NCI-H2107 treated with DMSO at 0.1 percent for 48 hours (cell line): Measurements from ENCODE around the gene SLC25A11.

Experiments
- DNase-seq: peaks from one replicate; lab custom pipeline; 2025; ENCODE audit not compliant: unreplicated experiment; lab: John Stamatoyannopoulos, UW

The SLC25A11 gene

DNA sequence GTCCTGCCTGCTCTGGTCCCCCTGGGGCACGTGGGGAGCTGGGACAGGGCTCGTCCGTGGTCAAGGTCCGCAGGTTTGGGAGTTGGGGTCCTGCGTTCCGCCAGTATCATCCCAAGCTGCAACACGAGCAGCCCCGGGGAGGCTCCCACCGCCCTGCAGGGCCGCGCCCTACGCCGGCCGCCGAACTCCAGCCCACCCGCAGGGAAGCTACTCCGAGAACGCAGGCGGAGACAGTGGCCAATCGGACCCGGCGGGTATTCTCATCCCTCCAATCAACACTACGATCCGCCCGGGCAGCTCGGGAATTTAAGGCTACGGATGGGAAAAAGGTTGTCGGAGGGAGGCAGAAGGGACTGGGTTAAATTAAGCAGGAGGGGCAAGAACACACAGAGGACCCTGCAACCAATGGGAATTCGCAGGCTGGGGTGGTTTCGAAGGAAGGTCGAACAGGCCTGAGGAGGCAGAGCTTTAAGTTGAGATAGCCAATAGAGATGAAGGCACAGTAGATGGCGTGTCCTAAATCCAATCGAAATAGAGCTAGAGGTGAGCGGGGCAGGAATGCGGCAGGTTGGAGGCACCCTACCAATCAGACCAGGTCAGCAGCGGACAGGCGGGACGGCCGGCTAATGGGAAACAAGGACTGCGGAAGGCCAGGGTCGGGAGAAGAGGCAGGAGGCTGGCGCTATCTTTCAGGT, 27.1 kb upstream of the SLC25A11 start:
- DNase-seq, result peak; percentile 97

DNA sequence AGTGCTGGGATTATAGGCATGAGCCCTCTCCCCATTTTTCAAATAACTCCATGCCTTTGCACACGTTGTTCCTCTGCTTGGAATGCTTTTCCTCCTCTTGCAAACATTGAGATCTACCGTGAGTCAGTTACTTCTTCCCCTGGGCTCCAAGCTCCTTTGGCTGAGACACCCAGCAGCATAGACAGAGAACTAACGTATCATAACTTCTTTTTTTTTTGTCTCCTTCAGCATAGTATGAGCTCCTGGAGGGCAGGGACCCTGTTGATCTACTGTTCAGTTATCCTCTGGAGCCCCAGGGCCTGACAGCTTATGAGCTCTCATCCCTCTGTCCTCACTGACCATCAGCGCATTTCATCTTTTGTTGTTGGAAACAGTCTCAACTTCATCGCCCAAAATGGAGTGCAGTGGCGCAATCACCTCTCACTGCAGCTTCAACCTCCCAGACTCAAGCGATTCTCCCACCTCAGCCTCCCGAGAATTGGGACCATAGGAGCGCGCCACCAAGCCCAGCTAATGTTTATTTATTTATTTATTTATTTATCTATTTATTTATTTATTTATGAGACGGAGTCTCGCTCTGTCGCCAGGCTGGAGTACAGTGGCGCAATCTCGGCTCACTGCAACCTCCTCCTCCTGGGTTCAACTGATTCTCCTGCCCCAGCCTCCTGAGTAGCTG, 25.6 kb upstream of the SLC25A11 start:
- no peak for DNase-seq

DNA sequence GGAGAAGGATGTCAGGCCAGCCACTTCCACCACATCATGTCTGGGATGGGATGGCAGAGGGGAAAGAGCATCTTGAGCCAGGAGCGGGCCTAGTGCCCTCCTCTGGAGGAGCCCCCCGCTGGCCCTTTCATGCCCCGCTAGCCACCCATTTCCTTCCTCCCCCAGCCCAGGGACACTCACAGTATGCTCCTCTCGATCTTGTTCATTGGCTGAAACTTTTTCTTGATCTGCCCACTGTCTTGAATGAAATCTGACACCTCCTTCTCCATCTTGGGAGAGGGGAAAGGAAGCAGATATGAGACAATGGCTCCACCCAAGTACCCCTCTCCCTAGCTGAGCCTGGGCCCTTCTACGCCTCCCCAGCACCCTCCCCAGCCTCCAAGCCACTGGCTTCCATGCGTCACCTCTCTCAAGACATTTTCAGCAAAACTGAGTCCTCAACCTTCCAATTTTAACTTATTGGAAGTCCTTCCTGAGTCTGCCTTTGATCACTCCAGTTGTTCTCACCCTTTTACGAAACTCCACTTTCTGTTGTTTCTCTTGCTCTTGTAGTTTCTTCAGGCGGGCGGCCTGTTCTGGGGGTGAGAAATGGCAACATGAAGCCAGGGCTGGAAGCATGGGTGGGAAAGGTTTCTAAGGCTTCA, 20.6 kb upstream of the SLC25A11 start:
- no peak for DNase-seq

DNA sequence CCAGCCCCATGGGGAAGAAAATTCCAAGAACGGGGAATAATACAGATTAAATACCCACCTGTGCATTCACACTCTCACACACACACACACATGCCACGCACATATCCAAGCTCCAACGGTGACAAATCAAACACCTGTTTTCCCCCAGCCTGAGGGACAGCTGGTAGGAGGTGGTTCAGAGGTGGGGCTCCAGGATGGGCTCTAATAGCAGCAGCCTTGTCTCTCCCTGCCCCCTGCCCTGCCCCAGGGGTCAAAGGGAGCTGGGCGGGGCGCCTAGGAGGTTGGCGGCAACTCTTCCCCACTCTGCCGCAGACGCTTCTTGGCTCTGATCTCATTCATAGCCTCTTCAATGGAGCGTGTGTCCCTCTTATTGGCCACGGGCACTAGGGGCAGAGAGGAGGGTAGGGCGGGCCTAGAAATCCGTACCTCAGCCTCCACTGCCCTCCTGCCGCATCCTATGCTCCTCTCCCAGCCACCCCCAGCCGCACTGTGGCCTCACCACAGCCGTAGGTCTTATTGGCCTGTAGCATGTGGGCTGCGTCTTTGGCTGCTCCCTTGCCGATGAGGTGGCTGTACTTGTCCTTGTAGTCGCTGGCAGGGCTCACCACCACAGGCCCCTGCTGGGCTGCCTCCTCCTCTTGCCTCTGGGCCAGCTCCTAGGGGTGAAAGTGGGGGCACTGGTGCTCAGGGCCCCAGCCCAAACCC, 19.6 kb upstream of the SLC25A11 start:
- no peak for DNase-seq

DNA sequence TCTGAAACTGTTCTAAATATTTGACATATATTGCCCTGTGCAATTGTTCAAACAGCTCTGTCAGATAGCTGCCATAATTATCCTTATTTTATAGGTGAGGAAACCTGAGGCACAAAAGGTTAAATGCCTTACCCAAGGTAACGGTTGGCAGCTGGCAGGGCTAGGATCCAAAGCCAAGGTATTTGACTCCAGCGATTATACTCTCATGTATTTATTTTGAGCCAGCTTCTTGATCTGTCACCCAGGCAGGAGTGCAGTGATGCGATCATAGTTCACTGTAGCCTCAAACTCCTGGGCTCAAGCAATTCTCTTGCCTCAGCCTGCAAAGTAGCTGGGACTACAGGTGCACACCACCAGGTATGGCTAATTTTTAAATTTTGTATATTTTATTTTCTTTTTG, 18.3 kb upstream of the SLC25A11 start:
- DNase-seq, result peak; percentile 7

DNA sequence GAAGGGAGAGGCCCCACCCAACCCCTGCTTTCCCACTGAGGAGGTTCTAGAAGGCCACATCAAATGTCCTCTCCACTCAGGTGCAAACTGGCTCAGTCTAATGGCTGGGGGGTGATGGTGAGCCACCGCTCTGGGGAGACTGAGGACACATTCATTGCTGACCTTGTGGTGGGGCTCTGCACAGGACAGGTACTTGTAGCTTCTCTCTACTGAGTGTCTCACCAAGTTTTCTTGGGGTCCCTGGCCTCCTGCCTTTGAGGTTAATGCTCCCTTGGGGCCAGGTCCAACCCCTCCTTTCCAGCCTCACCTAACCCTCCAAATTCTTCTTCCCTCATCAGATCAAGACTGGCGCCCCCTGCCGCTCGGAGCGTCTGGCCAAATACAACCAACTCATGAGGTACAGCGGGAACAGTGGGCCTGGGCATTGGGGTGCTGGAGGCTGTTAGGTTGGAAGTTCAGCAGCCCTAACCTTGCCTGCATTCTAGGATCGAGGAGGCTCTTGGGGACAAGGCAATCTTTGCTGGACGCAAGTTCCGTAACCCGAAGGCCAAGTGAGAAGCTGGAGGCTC, 16.7 kb upstream of the SLC25A11 start:
- DNase-seq, result no peak

DNA sequence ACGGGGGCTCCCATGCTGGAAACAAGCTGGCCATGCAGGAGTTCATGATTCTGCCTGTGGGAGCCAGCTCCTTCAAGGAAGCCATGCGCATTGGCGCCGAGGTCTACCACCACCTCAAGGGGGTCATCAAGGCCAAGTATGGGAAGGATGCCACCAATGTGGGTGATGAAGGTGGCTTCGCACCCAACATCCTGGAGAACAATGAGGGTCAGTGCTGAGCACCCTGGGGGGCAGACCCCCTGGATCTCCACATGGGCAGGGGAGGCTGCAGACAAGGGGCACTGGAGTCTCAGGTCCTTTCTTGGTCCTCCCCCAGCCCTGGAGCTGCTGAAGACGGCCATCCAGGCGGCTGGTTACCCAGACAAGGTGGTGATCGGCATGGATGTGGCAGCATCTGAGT, 15.2 kb upstream of the SLC25A11 start:
- DNase-seq, result no peak

DNA sequence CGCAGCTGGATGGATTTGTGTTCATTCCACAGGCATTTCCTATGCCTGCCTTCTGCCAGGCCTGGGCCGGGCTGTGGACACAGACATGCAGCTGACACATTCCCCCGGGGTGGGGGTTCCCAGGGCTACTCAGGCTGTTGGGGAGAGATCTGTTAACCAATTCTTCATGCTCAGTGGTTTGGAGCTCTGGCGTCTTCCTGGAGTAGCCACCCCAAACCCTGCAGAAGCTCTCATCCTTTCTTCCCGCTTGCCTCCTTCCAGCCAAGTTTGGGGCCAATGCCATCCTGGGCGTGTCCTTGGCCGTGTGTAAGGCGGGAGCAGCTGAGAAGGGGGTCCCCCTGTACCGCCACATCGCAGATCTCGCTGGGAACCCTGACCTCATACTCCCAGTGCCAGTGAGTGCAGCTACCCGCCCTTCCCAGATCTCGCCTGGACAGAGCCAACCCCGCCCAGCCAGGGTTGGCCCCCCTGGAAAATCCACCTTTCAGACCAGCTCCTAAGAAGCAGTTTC, 13.7 kb upstream of the SLC25A11 start:
- DNase-seq, result no peak

DNA sequence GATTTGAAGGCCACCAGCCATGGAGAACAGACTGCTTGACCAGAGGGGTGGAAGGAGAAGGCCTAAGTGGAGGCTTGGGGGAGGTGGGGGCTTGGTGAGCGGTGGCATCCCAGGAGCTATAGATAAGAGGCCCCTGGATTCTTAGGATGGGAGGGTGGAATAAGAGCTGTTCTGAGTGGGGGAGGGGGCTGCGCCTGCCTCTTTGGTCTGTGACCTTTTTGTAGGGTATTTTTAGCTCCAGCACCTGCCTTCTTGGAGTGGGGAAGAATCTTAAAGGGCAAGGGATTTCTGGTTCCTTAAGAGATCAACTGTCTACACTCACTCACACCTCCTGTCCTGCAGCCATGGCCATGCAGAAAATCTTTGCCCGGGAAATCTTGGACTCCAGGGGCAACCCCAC, 11.6 kb upstream of the SLC25A11 start:
- DNase-seq, result no peak

DNA sequence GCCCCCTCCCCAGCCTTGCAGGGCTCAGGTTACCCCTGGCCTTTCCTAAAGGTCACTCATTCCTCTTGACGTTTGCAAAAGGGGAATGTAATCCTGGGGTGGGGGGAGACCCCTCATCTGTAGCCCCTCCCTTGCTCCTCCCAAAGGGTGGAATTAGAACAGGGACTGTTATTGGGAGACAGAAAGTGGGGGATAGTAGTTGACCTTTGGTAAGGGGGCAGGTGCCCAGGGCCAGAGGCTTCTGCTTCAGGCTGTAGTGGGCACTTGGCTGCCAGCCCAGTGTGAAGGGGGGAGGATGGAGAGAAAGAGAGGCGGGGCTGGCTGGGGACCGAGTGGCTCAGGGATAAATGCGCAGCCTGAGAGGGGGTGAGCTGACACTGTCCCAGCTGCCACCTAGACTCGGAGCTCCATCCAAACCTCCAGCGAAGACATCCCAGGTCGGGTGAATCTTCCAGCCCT, 10.9 kb upstream of the SLC25A11 start, which contains the start of gene ENO3:
ENO3 (plus strand) TSS at position 374 of the 459 bp plus-strand sequence. CDS start 711 bp downstream, outside the sequence.
- DNase-seq, result no peak

DNA sequence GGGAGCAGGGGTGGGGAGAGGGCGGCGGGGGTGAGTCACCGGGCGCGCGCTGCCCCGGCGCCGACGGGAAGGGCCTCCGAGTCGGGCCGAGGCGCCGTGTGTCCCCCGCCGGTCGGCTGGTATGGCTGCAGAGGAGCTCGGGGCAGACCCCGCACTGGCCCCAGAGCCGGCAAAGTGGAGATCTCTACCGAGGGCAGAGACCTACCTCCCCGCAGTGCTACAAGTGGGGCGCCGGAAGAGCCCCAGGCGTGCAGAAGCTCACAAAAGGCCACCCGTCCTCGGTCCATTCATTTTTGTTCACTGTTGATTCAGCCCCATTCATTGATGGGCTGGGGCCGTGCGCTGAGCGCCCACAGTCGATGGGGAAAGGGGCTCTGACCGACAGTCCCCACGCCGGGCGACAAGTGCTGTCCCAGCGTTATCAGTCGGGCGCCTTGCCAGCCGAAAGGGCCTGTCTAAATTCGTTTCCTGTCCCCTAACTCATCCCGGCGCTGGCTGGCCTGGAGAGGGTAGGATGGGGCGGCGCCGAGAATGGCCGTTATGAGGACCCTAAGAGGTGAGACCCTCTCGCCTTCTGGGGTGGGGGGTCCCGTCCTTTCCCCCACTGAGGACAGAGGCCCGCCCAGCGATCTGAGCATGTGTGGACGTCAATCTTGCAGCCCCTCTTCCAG, 10.4 kb upstream of the SLC25A11 start:
- DNase-seq, result no peak

DNA sequence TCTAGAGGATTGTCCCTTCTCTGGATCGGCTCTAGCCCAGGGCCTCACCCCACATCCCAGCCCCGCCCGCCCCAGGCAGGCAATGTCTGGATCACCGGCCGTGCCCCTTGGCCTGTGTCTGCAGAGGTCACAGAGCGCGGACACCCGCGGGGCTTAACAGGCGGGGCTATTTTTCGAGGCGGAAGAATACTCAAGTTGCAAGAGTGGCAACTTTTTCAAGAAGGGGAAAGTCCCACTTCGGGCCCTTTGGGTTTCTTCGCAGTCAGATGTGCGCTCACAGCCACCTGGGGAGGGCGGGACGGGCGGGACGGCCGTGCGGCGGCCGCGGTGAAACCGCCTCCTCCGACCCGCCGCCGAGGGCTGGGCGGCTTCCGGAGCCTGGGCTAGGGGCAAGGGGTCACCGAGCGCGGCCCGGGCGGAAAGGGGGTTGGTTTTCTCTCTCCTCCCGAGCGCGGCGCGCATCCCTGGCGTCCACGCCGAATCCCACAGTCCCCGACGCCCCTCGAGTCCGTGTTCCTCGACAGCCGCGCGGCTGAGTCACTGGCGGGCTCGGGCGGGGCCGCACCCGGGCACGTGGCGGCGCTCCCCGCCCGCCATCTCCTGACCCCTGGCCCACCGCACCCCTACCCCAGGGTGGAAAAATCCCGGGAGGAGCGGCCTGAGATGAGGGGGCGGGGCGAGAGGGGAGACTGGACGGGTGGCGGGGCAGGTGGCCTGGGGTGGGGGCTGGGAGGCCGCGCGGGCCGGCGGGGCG, 9.7 kb upstream of the SLC25A11 start:
- no peak for DNase-seq

DNA sequence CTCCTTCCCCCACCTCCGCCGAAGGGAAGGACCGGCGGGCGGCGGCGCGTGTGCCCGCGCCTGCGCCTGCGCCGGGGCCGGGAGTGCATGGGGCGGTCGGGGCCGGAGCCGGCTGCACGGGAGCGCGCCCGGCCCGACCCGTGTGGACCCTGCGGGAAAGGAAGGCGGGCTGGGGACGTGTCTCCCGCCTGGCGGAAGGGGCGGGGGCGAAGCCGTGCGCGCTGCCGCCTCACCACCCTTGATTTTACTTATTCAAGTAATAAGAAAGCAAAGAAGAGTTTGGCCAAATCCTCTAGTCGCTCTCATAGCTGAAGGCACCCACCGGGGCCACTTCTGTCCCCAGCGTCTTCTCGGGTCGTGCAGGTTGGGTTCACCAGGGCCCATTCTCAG, 9.1 kb upstream of the SLC25A11 start:
- no peak for DNase-seq

DNA sequence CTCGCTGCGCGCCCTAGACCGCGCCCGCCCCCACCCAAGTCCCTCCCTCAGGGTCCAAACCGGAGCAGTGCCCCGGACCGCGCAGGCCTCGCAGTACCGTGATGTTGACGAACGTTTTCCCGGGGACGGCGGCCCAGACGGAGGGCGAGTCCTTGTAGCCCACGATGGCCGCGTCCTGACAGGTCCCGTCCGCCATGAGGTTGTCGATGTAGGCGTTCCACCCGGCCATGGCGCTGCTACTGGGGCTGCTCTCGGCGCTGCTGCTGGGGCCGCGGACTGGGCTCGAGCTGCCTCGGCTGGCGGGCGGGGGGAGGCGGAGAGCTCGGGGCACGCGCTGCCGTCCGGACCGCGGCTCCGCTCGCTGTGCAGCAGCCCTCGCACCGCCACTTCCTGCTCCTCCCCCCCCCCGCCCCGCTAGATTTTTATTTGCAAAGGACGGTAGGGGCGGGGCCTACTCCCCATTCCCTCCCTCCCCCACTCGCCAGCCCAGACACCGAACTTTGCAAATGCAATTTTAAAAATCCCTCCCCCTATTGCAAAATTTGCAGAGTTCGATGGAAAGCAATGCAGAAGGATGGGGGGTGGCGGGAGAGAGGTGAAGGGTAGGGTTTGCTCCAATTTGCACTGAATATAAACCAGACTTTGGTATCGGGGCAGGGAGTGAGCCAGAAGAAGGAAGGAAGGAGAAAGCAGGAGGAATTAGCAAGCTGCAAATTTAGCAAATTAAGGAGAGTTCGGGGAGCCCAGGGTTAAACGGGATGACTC, 8.5 kb upstream of the SLC25A11 start, which contains the start of gene PFN1:
PFN1 (minus strand) TSS at position 365 of the 765 bp plus-strand sequence; CDS start at position 229, 136 bp downstream.
- DNase-seq, result peak; percentile 43

DNA sequence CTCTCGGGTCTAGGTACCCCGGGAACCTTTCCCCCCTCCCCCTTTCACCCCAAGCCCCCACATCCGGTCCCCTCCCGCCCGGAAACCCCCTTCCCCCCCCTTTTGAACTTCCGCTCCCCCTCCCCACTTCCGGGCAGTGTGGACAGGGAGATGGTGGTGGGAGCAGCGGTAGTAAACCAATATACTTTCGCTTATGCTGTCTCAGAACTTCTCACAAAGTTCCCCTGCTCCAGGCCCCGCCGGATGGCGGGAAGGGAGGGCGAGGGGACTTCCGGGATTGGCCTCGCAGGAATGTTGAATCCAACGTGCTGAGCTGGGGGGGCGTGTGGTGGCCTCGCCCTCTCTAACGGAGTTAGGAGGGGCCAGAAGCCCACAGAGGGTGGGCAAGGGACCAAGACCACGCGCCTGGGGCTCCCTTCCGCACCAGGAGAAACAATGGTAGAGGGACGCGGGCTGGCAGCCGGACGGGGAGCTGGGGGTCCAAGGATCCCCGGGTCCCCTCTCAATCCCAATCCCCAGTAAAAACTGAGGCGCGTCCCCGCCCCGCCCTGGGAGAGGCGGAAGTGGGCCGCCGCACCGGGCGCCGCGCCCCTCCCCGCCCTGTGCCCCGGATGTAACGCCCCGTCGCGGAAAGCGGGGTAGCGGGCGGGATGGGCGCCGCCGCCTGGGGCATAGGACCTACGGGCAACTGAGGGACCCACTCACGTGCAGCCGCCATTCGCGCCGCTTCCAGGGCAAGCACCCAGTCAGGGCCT, 7.7 kb upstream of the SLC25A11 start:
- no peak for DNase-seq

DNA sequence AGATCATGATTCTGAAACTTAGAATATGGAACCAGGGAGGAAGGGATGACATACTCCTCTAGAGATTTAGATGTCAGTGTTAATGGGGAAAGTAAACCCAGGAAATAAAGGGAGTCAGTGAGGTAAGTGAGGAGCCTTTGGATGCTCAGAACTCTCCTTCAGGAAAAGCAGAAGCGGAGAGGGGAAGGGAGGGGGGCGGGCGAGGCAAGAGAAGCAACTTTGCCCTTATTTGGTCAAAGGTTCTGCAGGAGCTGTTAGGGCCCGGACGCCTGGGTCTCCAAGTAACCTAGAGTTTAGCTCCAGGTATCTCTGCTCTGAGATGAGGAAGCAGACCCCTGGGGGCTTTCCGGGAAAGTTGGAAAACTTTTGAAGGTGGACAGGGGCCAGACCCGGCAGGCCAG, 7.2 kb upstream of the SLC25A11 start:
- no peak for DNase-seq

DNA sequence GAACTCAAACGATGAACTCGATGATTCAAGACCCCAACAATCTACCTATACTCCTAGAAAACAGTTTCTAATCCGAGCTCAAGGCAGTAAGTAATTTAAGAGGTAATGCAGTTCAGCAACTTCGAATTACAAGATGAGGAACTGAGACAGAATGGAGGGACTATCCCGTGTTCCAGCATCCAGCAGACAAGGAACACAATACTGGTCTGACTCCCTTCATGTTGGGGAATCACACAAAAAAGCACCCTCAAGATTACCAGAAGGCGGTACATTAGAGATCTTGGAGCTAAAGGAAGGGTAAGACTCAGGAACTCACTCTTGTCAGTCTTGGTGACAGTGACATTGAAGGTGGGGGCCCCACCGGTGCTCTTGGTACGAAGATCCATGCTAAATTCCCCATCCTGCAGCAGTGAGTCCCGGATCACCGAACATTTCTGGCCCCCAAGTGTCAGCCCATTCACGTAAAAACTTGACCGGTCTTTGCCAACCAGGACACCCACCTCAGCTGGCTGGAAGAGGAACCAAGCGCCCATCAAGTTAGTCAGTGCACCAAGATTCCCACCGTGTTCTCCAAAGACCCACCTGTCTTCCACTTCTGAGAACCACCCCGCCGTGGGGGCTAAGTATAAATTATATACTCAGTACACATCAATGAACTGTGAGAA, 6.6 kb upstream of the SLC25A11 start:
- DNase-seq, result no peak

DNA sequence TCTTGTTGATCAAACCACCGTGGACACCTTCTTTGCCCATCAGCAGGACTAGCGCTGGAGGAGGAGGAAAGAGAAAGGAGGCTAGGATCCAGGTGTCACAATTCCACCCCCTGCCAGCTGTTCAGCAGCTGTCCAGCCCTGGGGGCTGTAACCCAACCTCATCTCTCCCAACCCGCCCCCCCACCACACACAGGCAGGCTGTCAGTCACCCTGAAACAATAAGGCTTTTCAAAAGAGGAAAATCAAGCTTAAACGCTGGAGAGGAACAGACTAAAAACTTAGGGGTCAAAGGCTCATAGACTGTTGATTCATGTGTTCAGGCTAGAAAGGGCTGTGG, 6.1 kb upstream of the SLC25A11 start:
- DNase-seq, result no peak
